ENCODE data around the gene FCN1.

The FCN1 gene

DNA sequence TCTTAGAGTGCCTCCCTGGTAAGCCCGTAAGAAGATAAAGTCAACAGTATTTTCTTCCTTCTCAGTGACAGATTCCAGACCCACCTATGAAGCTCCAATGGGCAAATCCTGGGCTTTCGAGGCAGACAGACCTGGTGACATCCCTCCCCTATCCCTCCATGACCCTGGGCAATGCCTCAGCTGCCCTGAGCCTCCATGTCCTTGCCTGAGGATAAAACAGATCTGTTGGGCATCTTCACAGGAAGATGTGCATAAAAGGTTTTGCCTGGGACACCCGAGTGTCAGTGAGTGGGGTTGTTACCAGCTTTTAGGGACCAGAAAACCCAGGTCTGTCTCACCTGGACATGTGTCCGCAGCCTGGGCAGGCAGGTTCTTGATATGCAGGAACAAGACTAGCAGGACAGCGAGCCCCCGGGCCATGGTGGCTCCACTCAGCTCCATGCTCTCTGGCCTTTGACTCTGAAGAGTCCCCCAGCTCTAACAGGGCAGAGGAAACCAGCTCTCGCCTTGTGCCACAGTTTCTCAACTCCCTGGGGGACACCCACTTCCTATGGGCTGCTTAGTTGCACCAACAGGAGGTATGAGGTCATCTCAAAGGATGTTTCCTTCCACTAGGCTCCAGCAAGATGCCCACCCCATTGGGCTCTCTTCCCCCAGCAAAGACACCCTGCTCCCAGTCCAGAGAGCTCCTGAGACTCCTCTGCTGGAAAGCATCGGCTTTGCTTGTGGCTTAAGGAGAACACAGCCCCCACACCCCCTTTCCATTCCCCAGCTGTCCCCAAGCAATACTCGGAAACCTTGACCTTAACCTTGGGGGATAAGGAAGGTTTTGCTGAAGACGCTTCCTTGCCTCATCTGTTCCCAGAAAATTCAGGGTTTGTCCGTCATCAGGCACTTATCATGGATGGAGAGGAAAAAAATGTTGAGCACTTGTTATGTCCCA lies at the start of gene FCN1:
TSS of gene FCN1 (minus strand) at position 482 of the 943 bp plus-strand sequence. CDS start at position 441, 41 bp downstream.
- TF ChIP-seq, protein P1, sequence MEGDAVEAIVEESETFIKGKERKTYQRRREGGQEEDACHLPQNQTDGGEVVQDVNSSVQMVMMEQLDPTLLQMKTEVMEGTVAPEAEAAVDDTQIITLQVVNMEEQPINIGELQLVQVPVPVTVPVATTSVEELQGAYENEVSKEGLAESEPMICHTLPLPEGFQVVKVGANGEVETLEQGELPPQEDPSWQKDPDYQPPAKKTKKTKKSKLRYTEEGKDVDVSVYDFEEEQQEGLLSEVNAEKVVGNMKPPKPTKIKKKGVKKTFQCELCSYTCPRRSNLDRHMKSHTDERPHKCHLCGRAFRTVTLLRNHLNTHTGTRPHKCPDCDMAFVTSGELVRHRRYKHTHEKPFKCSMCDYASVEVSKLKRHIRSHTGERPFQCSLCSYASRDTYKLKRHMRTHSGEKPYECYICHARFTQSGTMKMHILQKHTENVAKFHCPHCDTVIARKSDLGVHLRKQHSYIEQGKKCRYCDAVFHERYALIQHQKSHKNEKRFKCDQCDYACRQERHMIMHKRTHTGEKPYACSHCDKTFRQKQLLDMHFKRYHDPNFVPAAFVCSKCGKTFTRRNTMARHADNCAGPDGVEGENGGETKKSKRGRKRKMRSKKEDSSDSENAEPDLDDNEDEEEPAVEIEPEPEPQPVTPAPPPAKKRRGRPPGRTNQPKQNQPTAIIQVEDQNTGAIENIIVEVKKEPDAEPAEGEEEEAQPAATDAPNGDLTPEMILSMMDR (conservative IDR thresholded peaks at IDR 0.05) = no peak
- H3K27ac ChIP-seq = no peak within 1 kb of the TSS

DNA sequence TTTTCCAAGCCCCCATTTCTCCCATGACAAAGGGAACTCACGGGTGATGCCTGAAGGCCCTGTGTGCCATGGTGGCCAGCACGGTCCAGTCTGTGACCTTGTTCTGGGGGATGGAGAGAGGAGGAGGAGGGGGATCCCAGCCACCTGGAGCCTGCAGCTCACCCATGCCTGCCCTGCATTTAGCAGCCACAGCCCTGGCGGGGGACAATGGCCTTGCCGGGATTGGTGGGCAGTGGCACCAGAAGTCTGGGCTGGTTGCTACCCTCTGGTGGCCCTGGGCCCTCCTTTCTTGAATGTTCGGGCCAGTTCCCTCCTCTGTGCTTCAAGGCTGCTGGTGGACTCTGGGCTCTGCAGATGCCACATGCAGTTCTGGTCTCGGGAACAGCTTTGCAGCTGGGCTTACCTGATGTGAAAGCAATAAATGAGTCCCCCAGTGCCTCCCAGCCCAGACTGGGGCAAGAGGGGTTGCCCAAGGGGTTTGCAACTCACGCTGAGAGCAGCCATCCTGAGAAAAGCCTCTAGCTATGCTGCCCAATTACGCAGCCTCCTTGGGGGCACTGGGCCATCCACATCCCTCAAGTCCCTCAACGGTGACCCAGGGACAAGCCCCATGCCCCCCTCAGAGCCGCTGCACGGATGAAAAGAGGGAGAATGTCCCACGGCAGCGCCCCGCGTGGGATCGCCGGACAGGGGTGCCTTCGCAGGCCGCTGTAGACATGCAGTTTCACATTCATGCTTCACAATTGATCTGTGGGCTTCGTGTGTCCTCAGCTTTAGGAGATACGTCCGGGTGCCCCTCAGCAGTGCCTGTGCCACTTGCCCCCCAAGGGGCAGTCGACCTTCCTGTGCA lies 49.2 kb upstream of the FCN1 start:
- TF ChIP-seq, protein P1 (conservative IDR thresholded peaks at IDR 0.05) = no peak
- no peak overlapping the region for H3K27ac ChIP-seq

DNA sequence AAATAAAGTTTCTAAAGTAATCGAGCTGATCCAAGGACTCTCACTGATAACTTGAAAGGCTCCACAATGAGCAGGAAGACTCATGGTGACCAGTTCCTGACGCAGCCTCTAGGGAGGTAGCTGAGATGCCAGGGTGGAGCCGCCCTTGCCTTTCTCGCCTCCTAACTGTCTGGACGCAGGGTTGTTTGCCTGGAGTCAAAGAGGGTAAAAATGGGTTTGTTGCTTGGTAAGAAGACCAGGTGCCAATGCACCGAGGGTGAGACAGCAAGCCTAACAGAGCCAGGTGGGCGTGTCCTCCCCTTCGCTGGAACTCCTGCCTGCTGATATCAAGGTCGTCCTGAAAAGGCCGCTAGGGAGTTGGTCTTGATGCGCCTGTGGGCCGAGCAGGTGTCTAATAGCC lies 48.6 kb upstream of the FCN1 start:
- TF ChIP-seq, protein P1 (conservative IDR thresholded peaks at IDR 0.05) = no peak
- no peak overlapping the region for H3K27ac ChIP-seq

DNA sequence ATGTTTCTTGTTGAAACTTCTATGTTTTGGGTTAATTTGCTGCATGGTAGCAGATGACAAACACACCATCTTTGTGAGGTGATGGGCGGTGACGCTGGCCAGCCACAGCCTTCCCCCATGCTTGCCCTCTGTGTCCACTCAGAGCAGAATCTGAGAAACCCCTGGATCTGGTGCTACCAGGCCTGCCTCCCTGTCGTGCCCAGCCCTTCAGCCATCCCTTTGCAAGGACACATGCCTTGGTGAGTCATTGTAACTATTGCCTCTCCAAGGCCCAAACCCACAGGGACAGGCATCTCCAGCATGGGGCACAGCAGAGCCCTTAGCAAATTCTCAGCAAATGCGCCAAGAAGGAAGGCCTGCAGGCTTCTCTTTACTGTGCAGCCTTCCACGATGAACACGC lies 48.1 kb upstream of the FCN1 start:
- no peak overlapping the region for H3K27ac ChIP-seq
- TF ChIP-seq, protein P1 (conservative IDR thresholded peaks at IDR 0.05) = no peak

DNA sequence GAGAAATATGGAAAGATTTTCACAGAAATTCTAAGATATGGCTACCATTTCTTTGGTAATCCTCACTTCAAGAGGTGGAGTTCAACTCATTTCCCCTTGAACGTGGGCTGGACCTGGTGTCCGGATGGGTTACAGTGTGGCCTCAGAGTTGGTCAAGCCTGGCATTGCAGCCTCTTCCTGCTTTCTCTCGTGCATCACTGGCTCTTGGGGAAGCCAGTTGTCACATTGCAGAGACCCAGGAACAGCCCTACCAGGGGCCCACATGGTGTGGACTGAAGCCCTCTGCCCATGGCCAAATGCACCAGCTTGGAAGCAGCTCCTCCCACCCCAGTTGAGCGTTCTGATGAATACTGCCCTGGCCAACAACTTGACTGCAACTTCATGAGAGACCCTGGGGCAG lies 47.7 kb upstream of the FCN1 start:
- H3K27ac ChIP-seq = no peak overlapping the region
- TF ChIP-seq, protein P1 (conservative IDR thresholded peaks at IDR 0.05) = no peak

DNA sequence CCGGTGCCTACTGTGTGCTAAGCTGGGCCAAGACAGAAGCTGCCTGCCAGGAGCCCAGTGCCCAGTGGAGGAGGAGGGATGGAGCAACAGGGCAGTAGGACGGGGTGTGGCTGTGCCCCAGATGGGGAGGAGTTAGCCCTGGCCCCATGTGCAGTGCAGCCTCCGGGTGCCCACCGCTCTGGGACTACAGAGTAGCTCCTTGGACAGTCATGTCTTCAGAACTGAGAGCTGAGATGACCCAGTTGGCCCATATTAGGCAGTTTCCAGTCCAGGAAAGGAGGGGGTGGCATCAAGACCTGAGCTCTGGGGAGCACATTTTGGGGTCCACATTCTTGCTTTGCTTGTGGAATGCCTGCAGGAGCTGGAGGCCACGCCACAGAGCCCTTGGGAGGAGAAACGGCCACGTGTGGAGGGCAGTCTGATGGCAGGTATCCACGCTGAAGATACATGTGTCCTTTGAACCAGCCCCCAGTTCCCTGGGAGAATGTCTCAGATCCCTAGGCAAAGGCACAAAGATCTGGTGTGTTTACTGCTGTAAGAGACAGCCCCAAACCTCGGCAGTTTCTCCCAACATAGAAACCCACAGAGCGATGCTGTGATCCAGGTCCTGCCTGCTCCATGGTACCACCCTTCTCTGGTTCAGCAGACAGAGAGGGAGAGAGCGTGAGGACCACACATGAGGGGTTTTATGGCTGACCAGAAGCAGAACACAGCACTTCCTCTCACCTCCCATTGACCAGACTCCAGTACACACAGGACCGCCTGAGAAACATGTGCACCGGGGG lies 46.8 kb upstream of the FCN1 start:
- TF ChIP-seq, protein P1 (conservative IDR thresholded peaks at IDR 0.05) = no peak
- peak overlapping the region; percentile 95; the same call in 1 of the 2 replicates for H3K27ac ChIP-seq

Measured in VCaP (cell line).